ENCODE measurements around the gene OXA1L. TPM values are rescaled to one million over a fixed set of nuclear protein-coding genes. Genes with fewer than 3 reads are reported as not detected.
A peak's percentile ranks its signal among the peaks of the same experiment; 100 is the strongest.

OXA1L gene
- total RNA-seq, 1 experiment from 2014 or later, result 138 TPM

DNA sequence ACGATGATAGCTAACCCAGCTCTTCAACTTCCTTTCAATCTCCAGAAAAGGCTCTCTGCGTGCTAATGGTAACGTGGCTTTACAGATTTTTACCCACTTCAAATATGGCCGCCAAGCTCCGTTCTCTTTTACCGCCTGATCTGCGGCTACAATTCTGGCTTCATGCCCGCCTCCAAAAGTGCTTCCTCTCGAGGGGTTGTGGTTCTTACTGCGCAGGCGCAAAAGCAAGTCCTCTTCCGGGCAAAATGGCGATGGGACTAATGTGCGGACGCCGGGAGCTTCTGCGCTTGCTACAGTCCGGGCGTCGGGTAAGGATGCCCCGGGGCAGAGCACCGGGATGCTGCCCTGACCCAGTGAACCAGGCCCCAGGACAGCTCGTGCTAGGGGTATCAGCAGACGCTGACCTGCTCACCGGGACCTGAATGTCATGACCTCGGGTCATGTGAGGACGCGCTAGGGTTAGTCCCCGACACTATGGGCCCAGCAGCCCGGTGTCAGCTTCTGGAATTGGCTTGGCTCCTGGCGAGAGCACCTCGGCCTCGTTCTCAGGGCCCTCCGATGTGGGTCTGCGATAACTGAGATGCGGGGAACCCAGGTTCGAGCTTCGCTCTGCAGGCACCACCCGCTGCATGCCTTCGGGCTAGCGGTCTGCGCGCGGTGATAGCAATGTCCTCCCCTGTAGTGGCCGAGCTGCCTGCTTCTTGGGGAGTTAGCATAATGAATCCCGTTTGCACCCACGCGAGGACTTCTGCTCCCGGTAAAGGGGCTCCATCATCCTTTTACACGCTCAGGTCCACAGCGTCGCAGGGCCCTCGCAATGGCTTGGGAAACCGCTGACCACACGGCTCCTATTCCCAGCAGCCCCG is at the start of gene OXA1L (continued):
- TF ChIP-seq, protein P1, sequence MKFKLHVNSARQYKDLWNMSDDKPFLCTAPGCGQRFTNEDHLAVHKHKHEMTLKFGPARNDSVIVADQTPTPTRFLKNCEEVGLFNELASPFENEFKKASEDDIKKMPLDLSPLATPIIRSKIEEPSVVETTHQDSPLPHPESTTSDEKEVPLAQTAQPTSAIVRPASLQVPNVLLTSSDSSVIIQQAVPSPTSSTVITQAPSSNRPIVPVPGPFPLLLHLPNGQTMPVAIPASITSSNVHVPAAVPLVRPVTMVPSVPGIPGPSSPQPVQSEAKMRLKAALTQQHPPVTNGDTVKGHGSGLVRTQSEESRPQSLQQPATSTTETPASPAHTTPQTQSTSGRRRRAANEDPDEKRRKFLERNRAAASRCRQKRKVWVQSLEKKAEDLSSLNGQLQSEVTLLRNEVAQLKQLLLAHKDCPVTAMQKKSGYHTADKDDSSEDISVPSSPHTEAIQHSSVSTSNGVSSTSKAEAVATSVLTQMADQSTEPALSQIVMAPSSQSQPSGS (CRISPR knock-in tag; IDR thresholded peaks at IDR 0.05; ENCODE audit: borderline replicate concordance, low read depth), result no peak
- TF ChIP-seq FOXJ3 (CRISPR knock-in tag; IDR thresholded peaks at IDR 0.05; ENCODE audit: borderline replicate concordance) (no peak), MYBL2 (CRISPR knock-in tag; IDR thresholded peaks at IDR 0.05) (peak; percentile 79; the same call in 1 of the 2 replicates)
- TF ChIP-seq, protein P2, sequence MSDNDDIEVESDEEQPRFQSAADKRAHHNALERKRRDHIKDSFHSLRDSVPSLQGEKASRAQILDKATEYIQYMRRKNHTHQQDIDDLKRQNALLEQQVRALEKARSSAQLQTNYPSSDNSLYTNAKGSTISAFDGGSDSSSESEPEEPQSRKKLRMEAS (CRISPR knock-in tag; IDR thresholded peaks at IDR 0.05), result peak; percentile 56
- TF ChIP-seq, protein P3, sequence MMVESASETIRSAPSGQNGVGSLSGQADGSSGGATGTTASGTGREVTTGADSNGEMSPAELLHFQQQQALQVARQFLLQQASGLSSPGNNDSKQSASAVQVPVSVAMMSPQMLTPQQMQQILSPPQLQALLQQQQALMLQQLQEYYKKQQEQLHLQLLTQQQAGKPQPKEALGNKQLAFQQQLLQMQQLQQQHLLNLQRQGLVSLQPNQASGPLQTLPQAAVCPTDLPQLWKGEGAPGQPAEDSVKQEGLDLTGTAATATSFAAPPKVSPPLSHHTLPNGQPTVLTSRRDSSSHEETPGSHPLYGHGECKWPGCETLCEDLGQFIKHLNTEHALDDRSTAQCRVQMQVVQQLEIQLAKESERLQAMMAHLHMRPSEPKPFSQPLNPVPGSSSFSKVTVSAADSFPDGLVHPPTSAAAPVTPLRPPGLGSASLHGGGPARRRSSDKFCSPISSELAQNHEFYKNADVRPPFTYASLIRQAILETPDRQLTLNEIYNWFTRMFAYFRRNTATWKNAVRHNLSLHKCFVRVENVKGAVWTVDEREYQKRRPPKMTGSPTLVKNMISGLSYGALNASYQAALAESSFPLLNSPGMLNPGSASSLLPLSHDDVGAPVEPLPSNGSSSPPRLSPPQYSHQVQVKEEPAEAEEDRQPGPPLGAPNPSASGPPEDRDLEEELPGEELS (CRISPR knock-in tag; IDR thresholded peaks at IDR 0.05), result no peak
- TF ChIP-seq, protein P4, sequence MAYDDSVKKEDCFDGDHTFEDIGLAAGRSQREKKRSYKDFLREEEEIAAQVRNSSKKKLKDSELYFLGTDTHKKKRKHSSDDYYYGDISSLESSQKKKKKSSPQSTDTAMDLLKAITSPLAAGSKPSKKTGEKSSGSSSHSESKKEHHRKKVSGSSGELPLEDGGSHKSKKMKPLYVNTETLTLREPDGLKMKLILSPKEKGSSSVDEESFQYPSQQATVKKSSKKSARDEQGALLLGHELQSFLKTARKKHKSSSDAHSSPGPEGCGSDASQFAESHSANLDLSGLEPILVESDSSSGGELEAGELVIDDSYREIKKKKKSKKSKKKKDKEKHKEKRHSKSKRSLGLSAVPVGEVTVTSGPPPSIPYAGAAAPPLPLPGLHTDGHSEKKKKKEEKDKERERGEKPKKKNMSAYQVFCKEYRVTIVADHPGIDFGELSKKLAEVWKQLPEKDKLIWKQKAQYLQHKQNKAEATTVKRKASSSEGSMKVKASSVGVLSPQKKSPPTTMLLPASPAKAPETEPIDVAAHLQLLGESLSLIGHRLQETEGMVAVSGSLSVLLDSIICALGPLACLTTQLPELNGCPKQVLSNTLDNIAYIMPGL (CRISPR knock-in tag; IDR thresholded peaks at IDR 0.05), result peak; percentile 77
- TF ChIP-seq, protein P5, sequence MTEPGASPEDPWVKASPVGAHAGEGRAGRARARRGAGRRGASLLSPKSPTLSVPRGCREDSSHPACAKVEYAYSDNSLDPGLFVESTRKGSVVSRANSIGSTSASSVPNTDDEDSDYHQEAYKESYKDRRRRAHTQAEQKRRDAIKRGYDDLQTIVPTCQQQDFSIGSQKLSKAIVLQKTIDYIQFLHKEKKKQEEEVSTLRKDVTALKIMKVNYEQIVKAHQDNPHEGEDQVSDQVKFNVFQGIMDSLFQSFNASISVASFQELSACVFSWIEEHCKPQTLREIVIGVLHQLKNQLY (CRISPR knock-in tag; IDR thresholded peaks at IDR 0.05), result 0 out of 2 replicates have a peak, but pooled peaks have one; percentile 85
- TF ChIP-seq, protein P6, sequence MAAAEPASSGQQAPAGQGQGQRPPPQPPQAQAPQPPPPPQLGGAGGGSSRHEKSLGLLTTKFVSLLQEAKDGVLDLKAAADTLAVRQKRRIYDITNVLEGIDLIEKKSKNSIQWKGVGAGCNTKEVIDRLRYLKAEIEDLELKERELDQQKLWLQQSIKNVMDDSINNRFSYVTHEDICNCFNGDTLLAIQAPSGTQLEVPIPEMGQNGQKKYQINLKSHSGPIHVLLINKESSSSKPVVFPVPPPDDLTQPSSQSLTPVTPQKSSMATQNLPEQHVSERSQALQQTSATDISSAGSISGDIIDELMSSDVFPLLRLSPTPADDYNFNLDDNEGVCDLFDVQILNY (CRISPR knock-in tag; IDR thresholded peaks at IDR 0.05), result 0 out of 2 replicates have a peak, but pooled peaks have one; percentile 39
- TF ChIP-seq, protein P7, sequence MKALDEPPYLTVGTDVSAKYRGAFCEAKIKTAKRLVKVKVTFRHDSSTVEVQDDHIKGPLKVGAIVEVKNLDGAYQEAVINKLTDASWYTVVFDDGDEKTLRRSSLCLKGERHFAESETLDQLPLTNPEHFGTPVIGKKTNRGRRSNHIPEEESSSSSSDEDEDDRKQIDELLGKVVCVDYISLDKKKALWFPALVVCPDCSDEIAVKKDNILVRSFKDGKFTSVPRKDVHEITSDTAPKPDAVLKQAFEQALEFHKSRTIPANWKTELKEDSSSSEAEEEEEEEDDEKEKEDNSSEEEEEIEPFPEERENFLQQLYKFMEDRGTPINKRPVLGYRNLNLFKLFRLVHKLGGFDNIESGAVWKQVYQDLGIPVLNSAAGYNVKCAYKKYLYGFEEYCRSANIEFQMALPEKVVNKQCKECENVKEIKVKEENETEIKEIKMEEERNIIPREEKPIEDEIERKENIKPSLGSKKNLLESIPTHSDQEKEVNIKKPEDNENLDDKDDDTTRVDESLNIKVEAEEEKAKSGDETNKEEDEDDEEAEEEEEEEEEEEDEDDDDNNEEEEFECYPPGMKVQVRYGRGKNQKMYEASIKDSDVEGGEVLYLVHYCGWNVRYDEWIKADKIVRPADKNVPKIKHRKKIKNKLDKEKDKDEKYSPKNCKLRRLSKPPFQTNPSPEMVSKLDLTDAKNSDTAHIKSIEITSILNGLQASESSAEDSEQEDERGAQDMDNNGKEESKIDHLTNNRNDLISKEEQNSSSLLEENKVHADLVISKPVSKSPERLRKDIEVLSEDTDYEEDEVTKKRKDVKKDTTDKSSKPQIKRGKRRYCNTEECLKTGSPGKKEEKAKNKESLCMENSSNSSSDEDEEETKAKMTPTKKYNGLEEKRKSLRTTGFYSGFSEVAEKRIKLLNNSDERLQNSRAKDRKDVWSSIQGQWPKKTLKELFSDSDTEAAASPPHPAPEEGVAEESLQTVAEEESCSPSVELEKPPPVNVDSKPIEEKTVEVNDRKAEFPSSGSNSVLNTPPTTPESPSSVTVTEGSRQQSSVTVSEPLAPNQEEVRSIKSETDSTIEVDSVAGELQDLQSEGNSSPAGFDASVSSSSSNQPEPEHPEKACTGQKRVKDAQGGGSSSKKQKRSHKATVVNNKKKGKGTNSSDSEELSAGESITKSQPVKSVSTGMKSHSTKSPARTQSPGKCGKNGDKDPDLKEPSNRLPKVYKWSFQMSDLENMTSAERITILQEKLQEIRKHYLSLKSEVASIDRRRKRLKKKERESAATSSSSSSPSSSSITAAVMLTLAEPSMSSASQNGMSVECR (CRISPR knock-in tag; IDR thresholded peaks at IDR 0.05; ENCODE audit: borderline replicate concordance), result peak; percentile 62; the same call in 1 of the 2 replicates

DNA sequence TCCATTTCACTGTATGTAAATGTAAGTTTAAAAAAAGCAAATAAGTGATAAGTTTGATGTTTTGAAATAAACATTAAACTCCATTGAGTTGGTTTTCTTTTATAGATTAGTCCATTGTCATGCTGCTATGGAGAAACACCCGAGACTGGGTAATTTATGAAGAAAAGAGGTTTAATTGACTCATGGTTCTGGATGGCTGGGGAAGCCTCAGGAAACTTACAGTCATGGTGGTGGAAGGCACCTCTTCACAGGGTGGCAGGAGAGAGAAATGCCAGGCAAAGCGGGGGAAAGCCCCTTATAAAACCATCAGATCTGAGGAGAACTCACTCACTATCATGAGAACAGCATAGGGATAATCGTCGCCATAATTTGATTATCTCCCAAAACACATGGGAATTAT is 48.4 kb upstream of the OXA1L start:
- peaks cover 4% of the 10 kb centered on the region; the same call in 1 of the 2 replicates for H3K4me1 Mint-ChIP-seq
- peaks cover 13% of the 10 kb centered on the region; the same call in 1 of the 2 replicates for H3K9me3 Mint-ChIP-seq
- POLR2A ChIA-PET, result no interaction called here
- DNase-seq (ENCODE audit: low spot score) (no peak), ATAC-seq (no peak)
- CTCF ChIA-PET, result no interaction called here
- no peak overlapping the region for H3K27ac Mint-ChIP-seq
- H3K36me3 Mint-ChIP-seq, result no peaks in the 10 kb centered on the region
- peaks cover 9% of the 10 kb centered on the region for H3K27me3 Mint-ChIP-seq (ENCODE audit: low read depth)
- H3K4me3 Mint-ChIP-seq, result no peak overlapping the region
- TF ChIP-seq CBFB (CRISPR knock-in tag; IDR thresholded peaks at IDR 0.05; ENCODE audit: low read depth), result no peak
- TF ChIP-seq ZNF396 (CRISPR knock-in tag; IDR thresholded peaks at IDR 0.05; ENCODE audit: borderline replicate concordance), result no peak
- TF ChIP-seq ZNF138 (CRISPR knock-in tag; conservative IDR thresholded peaks at IDR 0.05), result no peak
- no peak for TF ChIP-seq ZNF423 (CRISPR knock-in tag; IDR thresholded peaks at IDR 0.05)
- TF ChIP-seq, protein P8, sequence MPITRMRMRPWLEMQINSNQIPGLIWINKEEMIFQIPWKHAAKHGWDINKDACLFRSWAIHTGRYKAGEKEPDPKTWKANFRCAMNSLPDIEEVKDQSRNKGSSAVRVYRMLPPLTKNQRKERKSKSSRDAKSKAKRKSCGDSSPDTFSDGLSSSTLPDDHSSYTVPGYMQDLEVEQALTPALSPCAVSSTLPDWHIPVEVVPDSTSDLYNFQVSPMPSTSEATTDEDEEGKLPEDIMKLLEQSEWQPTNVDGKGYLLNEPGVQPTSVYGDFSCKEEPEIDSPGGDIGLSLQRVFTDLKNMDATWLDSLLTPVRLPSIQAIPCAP (CRISPR knock-in tag; IDR thresholded peaks at IDR 0.05), result no peak
- TF ChIP-seq, protein P9, sequence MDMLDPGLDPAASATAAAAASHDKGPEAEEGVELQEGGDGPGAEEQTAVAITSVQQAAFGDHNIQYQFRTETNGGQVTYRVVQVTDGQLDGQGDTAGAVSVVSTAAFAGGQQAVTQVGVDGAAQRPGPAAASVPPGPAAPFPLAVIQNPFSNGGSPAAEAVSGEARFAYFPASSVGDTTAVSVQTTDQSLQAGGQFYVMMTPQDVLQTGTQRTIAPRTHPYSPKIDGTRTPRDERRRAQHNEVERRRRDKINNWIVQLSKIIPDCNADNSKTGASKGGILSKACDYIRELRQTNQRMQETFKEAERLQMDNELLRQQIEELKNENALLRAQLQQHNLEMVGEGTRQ (CRISPR knock-in tag; IDR thresholded peaks at IDR 0.05), result no peak
- no peak for TF ChIP-seq PRRX2 (CRISPR knock-in tag; IDR thresholded peaks at IDR 0.05)
- TF ChIP-seq, protein P5 (CRISPR knock-in tag; IDR thresholded peaks at IDR 0.05), result no peak
- TF ChIP-seq, protein P4 (CRISPR knock-in tag; IDR thresholded peaks at IDR 0.05), result no peak
- TF ChIP-seq ZNF121 (CRISPR knock-in tag; IDR thresholded peaks at IDR 0.05), result no peak

All from WTC11 (cell line).